IPS-20b (cell line): ENCODE measurements around the gene CYFIP1.

Experiments
- H3K27ac ChIP-seq: one replicate; pipeline ENCODE4 v1.5.1; 2013; ENCODE audit warnings: low read length
- H3K27me3 ChIP-seq: 2 replicates; pipeline ENCODE4 v1.6.1; 2013; ENCODE audit warnings: mild to moderate bottlenecking, low read length, inconsistent platforms; ENCODE audit not compliant: insufficient read depth
- H3K36me3 ChIP-seq: 2 replicates; pipeline ENCODE4 v1.6.1; 2013; ENCODE audit warnings: low read depth, mild to moderate bottlenecking, inconsistent platforms, low read length, moderate library complexity; ENCODE audit not compliant: insufficient read depth
- H3K4me1 ChIP-seq: 2 replicates; pipeline ENCODE4 v1.6.1; 2013; ENCODE audit warnings: mild to moderate bottlenecking, control low read depth, inconsistent platforms, low read length, moderate library complexity; ENCODE audit not compliant: insufficient read depth
- H3K4me3 ChIP-seq: 2 replicates; pipeline ENCODE4 v1.5.1; 2013; ENCODE audit warnings: mild to moderate bottlenecking, low read length, inconsistent platforms
- H3K9ac ChIP-seq: 2 replicates; pipeline ENCODE4 v1.6.1; 2013; ENCODE audit warnings: low read depth, mild to moderate bottlenecking, inconsistent platforms, low read length, moderate library complexity
- H3K9me3 ChIP-seq: 2 replicates; pipeline ENCODE4 v1.6.1; 2013; ENCODE audit warnings: mild to moderate bottlenecking, low read depth, low read length, inconsistent platforms; ENCODE audit not compliant: insufficient read depth

The CYFIP1 gene

DNA sequence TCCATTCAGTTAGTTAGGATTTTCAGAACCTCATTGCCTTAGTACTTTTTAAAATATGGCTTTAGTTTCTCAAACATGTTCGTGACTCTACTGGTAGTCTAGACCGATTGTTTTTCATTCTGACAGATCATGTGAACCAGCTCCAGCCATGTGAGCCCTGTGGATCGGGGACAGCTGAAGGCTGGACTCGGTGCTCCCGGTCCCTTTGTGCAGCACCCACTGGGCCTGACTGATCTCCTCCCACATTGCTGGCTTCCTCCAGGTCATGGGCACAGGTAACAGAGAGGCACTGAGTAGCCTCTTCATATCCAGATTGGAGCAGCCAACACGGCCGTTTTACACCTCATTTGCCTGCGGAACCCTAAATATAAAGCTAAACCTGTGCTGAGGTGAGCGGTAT is 111.2 kb downstream of the CYFIP1 start:
- H3K27ac ChIP-seq, result no peak overlapping the region
- H3K4me3 ChIP-seq, result no peak overlapping the region
- H3K36me3 ChIP-seq, result peaks cover 94% of the 10 kb centered on the region
- H3K9me3 ChIP-seq, result no peaks in the 10 kb centered on the region
- H3K27me3 ChIP-seq, result no peaks in the 10 kb centered on the region
- peaks cover 10% of the 10 kb centered on the region for H3K4me1 ChIP-seq
- H3K9ac ChIP-seq, result no peak overlapping the region

DNA sequence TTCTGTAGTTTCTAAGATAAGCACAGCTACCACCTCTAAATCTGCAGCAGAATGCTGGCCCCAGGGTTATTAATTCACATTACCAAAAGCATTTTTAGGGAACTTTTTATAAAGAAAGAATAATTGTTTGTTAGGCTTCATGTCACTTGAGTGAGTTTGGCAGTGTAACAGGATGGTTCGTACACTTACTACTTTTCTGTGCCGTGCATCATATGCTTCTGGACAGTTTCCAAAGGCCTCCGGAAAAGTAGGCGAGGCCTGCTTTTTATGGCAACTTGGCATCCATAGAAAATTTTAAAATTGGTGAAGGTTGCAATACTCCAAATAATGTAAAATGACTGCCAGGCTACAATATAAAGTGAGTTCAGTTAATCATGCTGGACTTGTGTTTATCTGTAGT is 111.7 kb downstream of the CYFIP1 start:
- Histone ChIP-seq H3K9me3 (no peaks in the 10 kb centered on the region), H3K27me3 (no peaks in the 10 kb centered on the region), H3K4me3 (no peak overlapping the region), H3K4me1 (peaks cover 8% of the 10 kb centered on the region), H3K36me3 (peaks cover 94% of the 10 kb centered on the region), H3K9ac (no peak overlapping the region), H3K27ac (no peak overlapping the region)

DNA sequence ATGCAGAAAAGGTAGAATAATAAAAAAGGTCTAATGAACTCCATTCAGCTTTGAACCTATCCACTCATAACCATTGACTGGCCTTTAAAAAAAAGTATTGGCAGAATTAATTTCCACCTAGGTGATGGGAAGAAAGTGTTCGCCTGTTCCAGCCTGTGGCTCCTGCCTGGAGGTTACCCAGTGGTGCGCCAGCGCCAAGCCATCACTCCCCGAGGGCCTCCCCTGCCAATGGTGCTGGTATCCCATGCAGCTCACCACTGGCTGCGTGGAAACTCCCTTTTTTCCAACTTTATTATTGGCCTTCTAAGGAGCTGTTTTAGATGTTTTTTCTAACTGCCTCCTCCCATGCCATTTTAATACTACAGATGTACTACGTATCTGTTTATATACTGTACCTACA is 112.3 kb downstream of the CYFIP1 start:
- Histone ChIP-seq H3K4me3 (no peak overlapping the region), H3K27ac (no peak overlapping the region), H3K4me1 (peaks cover 3% of the 10 kb centered on the region; the same call in 1 of the 2 replicates), H3K9ac (no peak overlapping the region), H3K27me3 (no peaks in the 10 kb centered on the region), H3K36me3 (peaks cover 92% of the 10 kb centered on the region), H3K9me3 (no peaks in the 10 kb centered on the region)

DNA sequence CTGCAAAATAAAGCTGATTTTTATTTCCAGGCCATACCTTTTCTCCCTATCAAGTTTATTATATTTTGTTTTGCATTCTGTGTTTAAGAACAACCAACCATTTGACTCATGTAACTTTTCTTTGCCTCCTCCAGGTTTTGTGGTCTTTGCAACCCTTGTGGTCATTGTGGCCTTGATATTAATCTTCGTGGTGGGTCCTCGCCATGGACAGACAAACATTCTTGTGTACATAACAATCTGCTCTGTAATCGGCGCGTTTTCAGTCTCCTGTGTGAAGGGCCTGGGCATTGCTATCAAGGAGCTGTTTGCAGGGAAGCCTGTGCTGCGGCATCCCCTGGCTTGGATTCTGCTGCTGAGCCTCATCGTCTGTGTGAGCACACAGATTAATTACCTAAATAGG is 114.1 kb downstream of the CYFIP1 start:
- Histone ChIP-seq H3K36me3 (peaks cover 92% of the 10 kb centered on the region), H3K27ac (no peak overlapping the region), H3K27me3 (no peaks in the 10 kb centered on the region), H3K9me3 (no peaks in the 10 kb centered on the region), H3K4me3 (no peak overlapping the region), H3K9ac (no peak overlapping the region), H3K4me1 (no peaks in the 10 kb centered on the region)

DNA sequence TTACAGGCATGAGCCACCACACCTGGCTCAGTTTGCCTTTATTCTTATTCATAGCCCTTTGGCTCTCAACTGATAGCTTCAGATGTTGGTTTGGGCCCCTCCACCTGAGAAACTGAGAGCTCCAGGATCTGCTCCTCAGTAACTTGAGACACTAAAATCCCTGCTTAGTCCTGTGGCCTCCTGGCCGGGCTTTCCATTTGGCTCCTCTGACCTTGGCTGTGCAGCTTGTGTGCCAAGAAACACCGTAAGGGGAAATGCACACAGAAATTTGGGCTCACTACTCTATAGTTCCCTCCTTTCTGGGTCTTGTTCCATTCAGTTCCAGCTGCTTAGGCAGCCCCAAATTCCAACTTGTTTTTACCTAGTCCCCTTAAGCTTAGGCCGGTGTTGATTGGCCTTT is 116.8 kb downstream of the CYFIP1 start:
- H3K9me3 ChIP-seq, result no peaks in the 10 kb centered on the region
- peaks cover 89% of the 10 kb centered on the region for H3K36me3 ChIP-seq
- H3K4me3 ChIP-seq, result no peak overlapping the region
- no peak overlapping the region for H3K9ac ChIP-seq
- H3K4me1 ChIP-seq, result no peaks in the 10 kb centered on the region
- H3K27ac ChIP-seq, result no peak overlapping the region
- H3K27me3 ChIP-seq, result no peaks in the 10 kb centered on the region

DNA sequence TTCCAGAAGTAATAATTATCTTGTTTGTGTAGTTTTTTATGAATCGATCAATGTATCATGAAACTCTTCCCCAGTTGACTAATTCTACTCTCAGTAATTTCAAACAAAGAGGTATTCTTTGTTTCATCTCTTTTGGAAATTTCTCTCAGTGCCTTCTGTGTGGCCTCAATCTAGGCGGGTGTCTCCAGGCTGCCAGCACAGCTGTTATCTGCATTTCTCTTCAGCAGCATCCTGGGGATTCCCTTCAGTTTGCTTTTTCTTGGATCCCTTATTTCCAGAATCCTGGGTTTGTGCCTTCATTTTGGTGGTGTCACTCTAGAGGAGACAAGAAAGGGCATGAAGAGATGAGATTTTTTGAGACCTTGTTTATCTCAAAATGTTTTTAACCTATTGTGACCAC is 119.0 kb downstream of the CYFIP1 start:
- no peak overlapping the region for H3K9ac ChIP-seq
- no peaks in the 10 kb centered on the region for H3K4me1 ChIP-seq
- H3K27me3 ChIP-seq, result no peaks in the 10 kb centered on the region
- no peak overlapping the region for H3K27ac ChIP-seq
- H3K4me3 ChIP-seq, result no peak overlapping the region
- peaks cover 78% of the 10 kb centered on the region for H3K36me3 ChIP-seq
- no peaks in the 10 kb centered on the region for H3K9me3 ChIP-seq

DNA sequence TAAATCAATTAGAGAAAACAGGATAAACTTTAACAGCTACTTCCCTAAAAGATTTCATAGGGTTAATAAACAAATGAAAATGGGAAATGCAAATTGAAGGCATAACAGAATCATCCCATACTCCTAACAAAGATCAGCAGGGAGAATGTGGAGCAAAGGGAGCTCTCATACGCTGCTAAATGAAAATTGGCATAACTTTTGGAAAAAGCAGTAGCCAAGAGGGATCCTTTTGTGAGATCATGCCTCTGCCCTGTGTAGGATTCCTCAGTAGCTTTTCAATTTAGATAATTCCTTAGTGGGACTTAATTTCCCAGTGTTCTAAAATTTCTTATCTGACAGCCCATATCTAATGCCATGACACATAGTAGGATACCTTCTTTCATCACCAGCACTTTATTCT is 123.5 kb downstream of the CYFIP1 start:
- no peaks in the 10 kb centered on the region for H3K9me3 ChIP-seq
- no peaks in the 10 kb centered on the region for H3K27me3 ChIP-seq
- no peaks in the 10 kb centered on the region for H3K4me1 ChIP-seq
- no peak overlapping the region for H3K9ac ChIP-seq
- peaks cover 77% of the 10 kb centered on the region for H3K36me3 ChIP-seq
- no peak overlapping the region for H3K27ac ChIP-seq
- no peak overlapping the region for H3K4me3 ChIP-seq

DNA sequence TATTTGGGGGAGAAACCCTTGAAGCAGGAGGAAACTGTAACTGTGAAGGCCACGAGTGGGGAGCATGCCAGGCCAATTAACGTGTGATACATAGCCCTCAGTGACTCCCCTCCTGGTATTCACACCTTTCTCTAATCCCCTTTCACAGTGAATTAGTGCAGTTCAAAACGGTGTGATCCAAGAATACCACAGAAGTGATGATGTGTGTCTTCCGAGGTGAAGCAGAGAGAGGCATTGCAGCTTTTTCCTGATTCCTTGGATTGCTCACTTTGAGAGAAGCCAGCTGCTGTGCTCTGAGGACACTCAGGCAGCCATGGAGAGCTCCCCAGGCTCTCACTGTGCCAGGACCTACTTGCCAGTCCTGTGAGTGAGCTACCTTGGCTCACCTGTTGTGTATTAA is 124.4 kb downstream of the CYFIP1 start:
- H3K36me3 ChIP-seq, result peaks cover 74% of the 10 kb centered on the region
- H3K9ac ChIP-seq, result no peak overlapping the region
- no peak overlapping the region for H3K27ac ChIP-seq
- H3K4me1 ChIP-seq, result no peaks in the 10 kb centered on the region
- no peak overlapping the region for H3K4me3 ChIP-seq
- H3K9me3 ChIP-seq, result no peaks in the 10 kb centered on the region
- no peaks in the 10 kb centered on the region for H3K27me3 ChIP-seq

DNA sequence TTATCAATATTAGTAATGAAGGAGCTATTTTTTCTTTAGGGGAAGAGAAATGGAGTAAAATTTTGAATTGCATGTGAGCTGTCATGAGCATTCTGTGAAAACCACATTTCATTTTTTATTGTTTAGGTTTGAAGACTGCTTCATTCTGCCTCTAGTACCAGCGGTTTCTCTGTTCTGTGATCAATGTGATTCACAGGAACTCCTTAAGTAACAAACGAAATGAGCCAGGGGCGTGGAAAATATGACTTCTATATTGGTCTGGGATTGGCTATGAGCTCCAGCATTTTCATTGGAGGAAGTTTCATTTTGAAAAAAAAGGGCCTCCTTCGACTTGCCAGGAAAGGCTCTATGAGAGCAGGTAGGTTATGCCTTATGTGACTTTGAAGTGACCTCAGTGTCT is 128.7 kb downstream of the CYFIP1 start:
- Histone ChIP-seq H3K9ac (no peak overlapping the region), H3K27ac (no peak overlapping the region), H3K9me3 (no peaks in the 10 kb centered on the region), H3K4me3 (no peak overlapping the region), H3K36me3 (peaks cover 80% of the 10 kb centered on the region), H3K4me1 (no peaks in the 10 kb centered on the region), H3K27me3 (no peaks in the 10 kb centered on the region)

DNA sequence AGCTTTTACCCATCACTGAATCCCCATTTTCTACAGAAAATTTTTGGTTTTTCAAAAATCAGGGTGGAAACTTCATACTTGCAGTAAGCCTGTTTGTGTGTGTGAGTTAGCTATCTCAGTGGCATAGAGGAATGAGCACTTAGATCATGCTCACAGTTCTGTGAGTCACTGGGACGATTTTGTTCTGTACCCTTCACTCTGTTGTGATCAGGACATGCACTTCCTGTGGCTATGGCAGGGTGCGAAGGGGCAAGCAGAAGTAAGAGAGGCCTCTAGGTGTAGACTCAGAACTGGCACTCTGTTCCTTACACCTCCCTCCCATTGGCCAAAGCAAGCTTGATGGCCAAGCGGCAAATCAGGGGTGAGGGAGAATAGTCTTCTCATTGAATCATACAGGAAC is 130.1 kb downstream of the CYFIP1 start:
- Histone ChIP-seq H3K36me3 (peaks cover 78% of the 10 kb centered on the region), H3K4me1 (peaks cover 8% of the 10 kb centered on the region), H3K4me3 (no peak overlapping the region), H3K27me3 (no peaks in the 10 kb centered on the region), H3K9me3 (no peaks in the 10 kb centered on the region), H3K9ac (no peak overlapping the region), H3K27ac (no peak overlapping the region)

DNA sequence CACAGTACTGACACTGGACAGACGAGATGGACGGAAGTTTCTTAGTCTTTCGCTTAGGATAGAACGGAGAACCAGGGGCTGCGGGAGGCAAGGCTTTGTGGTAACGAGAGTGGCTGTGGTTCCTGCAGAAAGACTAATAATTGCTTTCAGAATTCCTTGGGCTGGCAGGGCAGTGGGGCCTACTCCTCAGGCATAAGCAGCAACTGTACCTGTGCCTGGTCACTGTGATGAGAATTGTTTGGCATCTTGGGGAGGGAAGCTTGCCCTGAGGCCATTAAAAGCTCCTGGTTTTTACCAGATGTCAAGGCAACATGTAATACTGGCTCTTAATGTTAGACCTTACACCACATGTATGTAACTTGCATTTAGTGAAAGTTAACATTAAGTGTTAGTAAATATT is 134.1 kb downstream of the CYFIP1 start:
- Histone ChIP-seq H3K27ac (no peak overlapping the region), H3K4me1 (peaks cover 12% of the 10 kb centered on the region), H3K4me3 (no peak overlapping the region), H3K9me3 (no peaks in the 10 kb centered on the region), H3K27me3 (no peaks in the 10 kb centered on the region), H3K9ac (no peak overlapping the region), H3K36me3 (peaks cover 66% of the 10 kb centered on the region)

DNA sequence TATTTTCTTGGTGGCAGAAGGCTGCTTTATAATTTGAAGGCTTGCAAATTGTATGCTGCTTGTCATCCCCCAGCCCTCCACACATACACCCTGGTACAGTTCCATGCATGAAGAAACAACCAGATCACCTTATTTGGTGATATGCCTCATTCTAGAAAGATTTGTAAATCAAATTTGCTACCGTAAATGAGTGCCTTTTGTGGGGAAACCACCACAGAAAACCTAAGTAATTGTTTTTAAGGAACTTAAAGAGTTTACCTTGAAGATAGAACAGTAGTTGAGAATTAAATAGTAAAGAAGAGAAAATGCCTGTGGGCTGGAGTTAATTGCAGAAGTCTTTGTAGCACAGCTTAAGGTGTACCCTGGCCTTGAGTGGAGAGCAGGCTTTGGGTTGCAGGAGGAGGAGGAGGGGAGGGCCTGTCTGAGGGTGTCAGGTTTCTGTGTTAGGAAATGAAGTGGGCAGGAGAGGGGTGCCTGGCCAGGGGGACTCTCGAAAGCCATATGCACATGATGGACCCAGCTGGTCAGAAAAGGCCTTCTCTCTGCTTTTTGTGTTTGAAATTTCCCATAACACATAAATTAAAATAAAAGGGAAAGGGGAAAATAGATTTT is 134.8 kb downstream of the CYFIP1 start:
- Histone ChIP-seq H3K27ac (no peak overlapping the region), H3K4me3 (no peak overlapping the region; the same call in 1 of the 2 replicates), H3K36me3 (peaks cover 59% of the 10 kb centered on the region), H3K27me3 (no peaks in the 10 kb centered on the region), H3K4me1 (peaks cover 12% of the 10 kb centered on the region), H3K9me3 (no peaks in the 10 kb centered on the region), H3K9ac (peak overlapping the region; percentile 32; the same call in 1 of the 2 replicates)
